Measurements from ENCODE around the gene CBFB. TPM values are rescaled to one million over a fixed set of nuclear protein-coding genes. Genes with fewer than 3 reads are reported as not detected.

CBFB gene
- total and polyA plus RNA-seq, 7 donors = 9.6 to 28.0 (median 21.3) TPM

DNA sequence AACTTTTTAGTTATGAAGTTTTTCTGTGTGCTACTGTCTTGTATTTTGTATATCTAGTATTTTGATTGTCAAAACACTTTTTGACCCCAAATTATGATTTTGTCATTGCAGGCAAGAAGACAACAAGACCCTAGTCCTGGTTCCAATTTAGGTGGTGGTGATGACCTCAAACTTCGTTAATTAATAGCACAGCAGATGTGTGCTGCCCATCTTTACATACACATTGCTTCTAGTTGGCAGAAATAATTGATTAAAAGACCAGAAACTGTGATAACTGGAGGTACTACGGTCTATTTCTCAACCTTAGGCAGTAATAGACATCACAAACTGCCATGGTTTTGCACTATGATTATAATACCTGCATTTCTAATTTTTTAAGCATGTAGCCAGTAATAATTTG lies 69.7 kb downstream of the CBFB start:
- no peak for TF ChIP-seq POLR2AphosphoS5 (IDR thresholded peaks at IDR 0.05)
- TF ChIP-seq, protein P1, sequence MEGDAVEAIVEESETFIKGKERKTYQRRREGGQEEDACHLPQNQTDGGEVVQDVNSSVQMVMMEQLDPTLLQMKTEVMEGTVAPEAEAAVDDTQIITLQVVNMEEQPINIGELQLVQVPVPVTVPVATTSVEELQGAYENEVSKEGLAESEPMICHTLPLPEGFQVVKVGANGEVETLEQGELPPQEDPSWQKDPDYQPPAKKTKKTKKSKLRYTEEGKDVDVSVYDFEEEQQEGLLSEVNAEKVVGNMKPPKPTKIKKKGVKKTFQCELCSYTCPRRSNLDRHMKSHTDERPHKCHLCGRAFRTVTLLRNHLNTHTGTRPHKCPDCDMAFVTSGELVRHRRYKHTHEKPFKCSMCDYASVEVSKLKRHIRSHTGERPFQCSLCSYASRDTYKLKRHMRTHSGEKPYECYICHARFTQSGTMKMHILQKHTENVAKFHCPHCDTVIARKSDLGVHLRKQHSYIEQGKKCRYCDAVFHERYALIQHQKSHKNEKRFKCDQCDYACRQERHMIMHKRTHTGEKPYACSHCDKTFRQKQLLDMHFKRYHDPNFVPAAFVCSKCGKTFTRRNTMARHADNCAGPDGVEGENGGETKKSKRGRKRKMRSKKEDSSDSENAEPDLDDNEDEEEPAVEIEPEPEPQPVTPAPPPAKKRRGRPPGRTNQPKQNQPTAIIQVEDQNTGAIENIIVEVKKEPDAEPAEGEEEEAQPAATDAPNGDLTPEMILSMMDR (IDR thresholded peaks at IDR 0.05) = no peak
- TF ChIP-seq POLR2A (IDR thresholded peaks at IDR 0.05) = no peak
- no peak for TF ChIP-seq EP300 (IDR thresholded peaks at IDR 0.05)
- WGBS, 2 donors = 92 to 97% methylated on average over 2 of the region's 2 CpGs
- Histone ChIP-seq H3K27me3 (no peaks in the 10 kb centered on the region), H3K4me1 (no peaks in the 10 kb centered on the region), H3K36me3 (peaks cover 0 to 24% (median 0%) of the 10 kb centered on the region in 4 donors), H3K27ac (no peak overlapping the region), H3K4me3 (no peak overlapping the region), H3K9me3 (no peaks in the 10 kb centered on the region)
- DNase-seq = no peak
- intact Hi-C loops (cut with DNase I) = no loop called here

DNA sequence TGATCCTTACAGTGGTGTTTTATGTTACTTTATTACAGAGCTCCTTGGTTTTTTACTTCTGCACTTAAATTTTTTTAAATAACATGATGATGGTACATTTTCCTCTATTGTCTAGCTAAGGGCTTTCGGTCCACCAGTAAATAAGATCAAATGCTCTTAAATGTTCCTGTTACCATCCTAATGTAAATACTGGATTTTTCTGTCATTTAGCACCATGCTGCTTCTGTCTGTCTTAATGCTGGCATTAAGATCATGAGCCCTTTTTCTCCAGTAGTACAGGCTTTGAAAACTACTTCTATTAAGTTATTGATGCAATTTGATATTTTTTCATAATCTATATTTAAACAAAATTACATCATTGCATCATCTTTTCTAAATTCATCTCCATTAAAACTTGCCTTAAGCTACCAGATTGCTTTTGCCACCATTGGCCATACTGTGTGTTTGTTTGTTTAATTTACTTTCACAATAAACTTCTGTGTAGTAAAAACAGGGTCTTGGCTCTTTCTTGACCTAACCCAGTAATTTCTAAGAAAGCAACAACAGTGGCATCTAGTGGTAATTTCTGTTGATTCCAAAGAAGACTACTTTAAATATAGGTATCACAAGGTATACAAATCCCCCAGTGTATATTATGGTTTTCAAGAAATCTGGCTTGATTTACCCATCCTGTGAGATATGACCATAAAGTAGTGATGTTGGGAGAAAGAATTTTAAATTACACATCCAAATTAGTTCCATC lies 71.8 kb downstream of the CBFB start:
- Histone ChIP-seq H3K9me3 (no peaks in the 10 kb centered on the region), H3K4me1 (no peaks in the 10 kb centered on the region), H3K36me3 (peaks cover 0 to 24% (median 0%) of the 10 kb centered on the region in 4 donors), H3K27me3 (no peaks in the 10 kb centered on the region), H3K4me3 (no peak overlapping the region), H3K27ac (no peak overlapping the region)
- DNase-seq = no peak
- WGBS, 2 donors = 92 to 95% methylated on average over 1 of the region's 1 CpG
- intact Hi-C loops (cut with DNase I) = no loop called here
- no peak for TF ChIP-seq POLR2AphosphoS5 (IDR thresholded peaks at IDR 0.05)
- TF ChIP-seq, protein P1 (IDR thresholded peaks at IDR 0.05) = no peak
- no peak for TF ChIP-seq EP300 (IDR thresholded peaks at IDR 0.05)
- no peak for TF ChIP-seq POLR2A (IDR thresholded peaks at IDR 0.05)

DNA sequence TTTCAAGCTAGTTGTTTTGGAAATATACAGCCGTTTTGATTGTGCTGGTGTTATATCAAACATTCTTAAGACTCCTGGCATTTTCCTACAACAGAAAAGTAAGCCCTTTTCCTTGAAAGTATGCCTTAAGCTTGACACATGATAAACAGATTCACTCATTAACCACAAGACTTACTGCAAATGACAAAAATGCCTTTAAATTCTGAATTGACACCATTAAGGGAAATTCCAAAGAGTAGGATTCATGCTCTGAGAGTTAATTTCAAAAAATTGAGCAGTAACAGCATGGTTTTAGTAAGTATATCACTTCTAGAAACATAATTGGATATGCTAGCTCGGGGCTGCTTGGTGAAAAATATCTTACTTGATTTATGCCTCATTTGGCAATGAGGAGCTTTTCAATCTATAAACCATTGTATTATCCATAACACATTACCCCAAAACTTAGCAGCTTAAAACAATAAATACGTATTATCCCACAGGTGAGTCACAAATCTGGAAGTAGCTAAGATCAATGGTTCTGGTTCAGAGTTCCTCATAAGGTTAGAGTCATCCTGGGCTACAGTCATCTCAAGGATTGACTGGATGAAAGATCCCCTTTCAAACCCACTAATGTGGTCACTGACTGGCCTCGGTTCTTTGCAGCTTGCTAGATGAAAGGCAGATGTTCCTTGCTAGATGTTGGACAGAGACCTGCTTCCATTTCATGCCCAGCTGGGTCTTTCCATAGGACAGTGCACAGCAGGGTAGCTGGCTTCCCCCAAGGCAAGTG lies 72.5 kb downstream of the CBFB start:
- intact Hi-C loops (cut with DNase I) = no loop called here
- TF ChIP-seq POLR2AphosphoS5 (IDR thresholded peaks at IDR 0.05) = no peak
- TF ChIP-seq EP300 (IDR thresholded peaks at IDR 0.05) = no peak
- TF ChIP-seq POLR2A (IDR thresholded peaks at IDR 0.05) = no peak
- TF ChIP-seq, protein P1 (IDR thresholded peaks at IDR 0.05) = no peak
- Histone ChIP-seq H3K27ac (no peak overlapping the region), H3K9me3 (no peaks in the 10 kb centered on the region), H3K4me1 (no peaks in the 10 kb centered on the region), H3K4me3 (no peak overlapping the region), H3K27me3 (no peaks in the 10 kb centered on the region), H3K36me3 (peaks cover 0 to 24% (median 0%) of the 10 kb centered on the region in 4 donors)
- 84 to 91% methylated on average over 4 of the region's 4 CpGs for WGBS, 2 donors
- no peak for DNase-seq

DNA sequence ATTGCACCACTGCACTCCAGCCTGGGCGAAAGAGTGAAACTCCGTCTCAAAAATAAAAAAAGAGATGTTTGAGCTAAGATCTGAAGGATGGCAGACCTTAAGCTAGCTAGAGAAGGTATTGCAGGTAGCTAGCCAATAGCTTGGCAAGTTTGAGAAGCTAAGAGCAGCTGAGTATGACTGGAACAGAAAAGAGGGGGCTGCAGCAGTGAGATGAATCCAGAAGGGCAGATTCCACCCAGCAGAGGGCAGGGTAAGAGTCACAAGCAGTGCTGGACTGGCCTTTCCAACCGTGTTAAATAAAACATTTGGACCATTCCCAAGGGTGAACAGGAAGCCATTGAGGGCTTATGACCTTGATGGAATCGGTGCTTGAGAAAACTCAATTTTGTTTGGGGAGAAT lies 75.1 kb downstream of the CBFB start:
- Histone ChIP-seq H3K27ac (no peak overlapping the region), H3K36me3 (peaks cover 0 to 18% (median 0%) of the 10 kb centered on the region in 4 donors), H3K4me3 (no peak overlapping the region), H3K27me3 (no peaks in the 10 kb centered on the region), H3K4me1 (peaks cover 0 to 3% (median 2%) of the 10 kb centered on the region in 4 donors), H3K9me3 (no peaks in the 10 kb centered on the region)
- no peak for DNase-seq
- TF ChIP-seq EP300 (IDR thresholded peaks at IDR 0.05) (no peak), POLR2A (IDR thresholded peaks at IDR 0.05) (no peak)
- intact Hi-C loops (cut with DNase I) = no loop called here
- WGBS, 2 donors = 50 to 66% methylated on average over 4 of the region's 4 CpGs

DNA sequence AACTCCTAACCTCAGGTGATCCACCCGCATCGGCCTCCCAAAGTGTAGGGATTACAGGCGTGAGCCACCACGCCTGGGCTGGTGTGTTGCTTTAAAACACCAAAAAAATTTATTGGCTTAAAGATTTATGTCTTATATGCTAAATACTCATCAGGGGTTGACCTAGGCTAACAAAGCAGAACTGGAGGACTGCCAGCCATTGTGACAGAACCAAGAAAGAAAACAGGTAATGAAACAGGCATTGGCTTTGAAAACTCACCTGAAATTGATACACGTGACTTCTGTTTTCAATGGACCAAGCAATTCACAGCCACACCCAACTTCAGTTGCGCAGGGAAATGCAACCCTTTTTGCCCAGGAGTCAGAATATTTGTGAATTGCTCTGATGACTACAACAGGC lies 75.9 kb downstream of the CBFB start:
- no peak for DNase-seq
- 22 to 59% methylated on average over 6 of the region's 6 CpGs for WGBS, 2 donors
- H3K27me3 ChIP-seq = no peaks in the 10 kb centered on the region
- no peaks in the 10 kb centered on the region for H3K9me3 ChIP-seq
- H3K4me3 ChIP-seq = no peak overlapping the region
- TF ChIP-seq, protein P1 (IDR thresholded peaks at IDR 0.05) = no peak
- TF ChIP-seq POLR2AphosphoS5 (IDR thresholded peaks at IDR 0.05) (no peak), EP300 (IDR thresholded peaks at IDR 0.05) (no peak), POLR2A (IDR thresholded peaks at IDR 0.05) (no peak)
- H3K27ac ChIP-seq = no peak overlapping the region
- intact Hi-C loops (cut with DNase I) = no loop called here
- H3K4me1 ChIP-seq = peaks cover 0 to 8% (median 5%) of the 10 kb centered on the region in 4 donors
- H3K36me3 ChIP-seq = peaks cover 0 to 10% (median 0%) of the 10 kb centered on the region in 4 donors
